HFFc6 (cell line): ENCODE results near the gene SLC22A31. TPM values are rescaled to one million over a fixed set of nuclear protein-coding genes. Genes with fewer than 3 reads are reported as not detected.

Experiments used
- DNase-seq: peaks from one replicate; pipeline ENCODE4 v3.0.0-alpha.2; 2018
- H3K27ac Mint-ChIP-seq: 2 replicates; pipeline ENCODE4 v1.8.0; 2020; ENCODE audit warnings: mild to moderate bottlenecking, mixed read lengths
- H3K27me3 Mint-ChIP-seq: 2 replicates; pipeline ENCODE4 v1.8.0; 2021; ENCODE audit warnings: mild to moderate bottlenecking, moderate library complexity, mixed read lengths; ENCODE audit not compliant: insufficient read depth
- H3K36me3 Mint-ChIP-seq: 2 replicates; pipeline ENCODE4 v1.8.0; 2021; ENCODE audit warnings: low read depth, mixed read lengths
- H3K4me1 Mint-ChIP-seq: 2 replicates; pipeline ENCODE4 v1.8.0; 2020; ENCODE audit warnings: low read depth, mixed read lengths
- H3K4me3 Mint-ChIP-seq: 2 replicates; pipeline ENCODE4 v1.8.0; 2020; ENCODE audit warnings: mild to moderate bottlenecking, moderate library complexity, mixed read lengths
- H3K9me3 Mint-ChIP-seq: 2 replicates; pipeline ENCODE4 v1.8.0; 2020; ENCODE audit warnings: mild to moderate bottlenecking, mixed read lengths
- total RNA-seq, 6 experiments: library from RNA; stranded (reverse); fragmentation: NEBNext Ultra II Directional; extraction: Animal tissue kit (Norgen Biotek cat#: 25700); gene quantifications; 2 replicates in 1 of 6; 3 replicates in 5 of 6; pipeline ENCODE4 v1.2.3, GENCODE V29; 2021
- TF ChIP-seq, protein P1 (sequence below): fragments of 200-600 bp; sonication (generic); IDR thresholded peaks from 2 replicates; pipeline ENCODE4 v1.5.0; 2021; ENCODE audit warnings: antibody characterized with exemption, mild to moderate bottlenecking

SLC22A31 gene
- total RNA-seq, 6 experiments from 2014 or later, result not detected

DNA sequence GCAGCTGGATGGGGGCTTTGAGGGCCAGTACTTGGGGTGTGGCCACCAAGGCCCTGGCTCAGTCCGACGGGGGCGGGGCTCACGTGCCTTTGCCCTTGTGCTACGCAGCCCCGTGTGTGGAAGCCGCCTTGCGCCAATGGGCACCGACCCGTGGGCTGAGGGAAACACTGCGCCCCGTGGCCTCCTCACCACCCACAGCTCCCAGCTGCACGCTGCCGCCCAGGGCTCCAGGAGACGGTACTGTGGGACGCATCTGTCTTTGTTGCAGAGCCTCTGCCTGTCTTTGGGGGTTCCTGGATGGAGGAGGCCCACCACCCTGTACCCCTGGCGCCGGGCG lies 21.2 kb downstream of the SLC22A31 start:
- no peak overlapping the region for H3K4me3 Mint-ChIP-seq
- DNase-seq, result no peak
- no peaks in the 10 kb centered on the region for H3K4me1 Mint-ChIP-seq
- TF ChIP-seq, protein P1, sequence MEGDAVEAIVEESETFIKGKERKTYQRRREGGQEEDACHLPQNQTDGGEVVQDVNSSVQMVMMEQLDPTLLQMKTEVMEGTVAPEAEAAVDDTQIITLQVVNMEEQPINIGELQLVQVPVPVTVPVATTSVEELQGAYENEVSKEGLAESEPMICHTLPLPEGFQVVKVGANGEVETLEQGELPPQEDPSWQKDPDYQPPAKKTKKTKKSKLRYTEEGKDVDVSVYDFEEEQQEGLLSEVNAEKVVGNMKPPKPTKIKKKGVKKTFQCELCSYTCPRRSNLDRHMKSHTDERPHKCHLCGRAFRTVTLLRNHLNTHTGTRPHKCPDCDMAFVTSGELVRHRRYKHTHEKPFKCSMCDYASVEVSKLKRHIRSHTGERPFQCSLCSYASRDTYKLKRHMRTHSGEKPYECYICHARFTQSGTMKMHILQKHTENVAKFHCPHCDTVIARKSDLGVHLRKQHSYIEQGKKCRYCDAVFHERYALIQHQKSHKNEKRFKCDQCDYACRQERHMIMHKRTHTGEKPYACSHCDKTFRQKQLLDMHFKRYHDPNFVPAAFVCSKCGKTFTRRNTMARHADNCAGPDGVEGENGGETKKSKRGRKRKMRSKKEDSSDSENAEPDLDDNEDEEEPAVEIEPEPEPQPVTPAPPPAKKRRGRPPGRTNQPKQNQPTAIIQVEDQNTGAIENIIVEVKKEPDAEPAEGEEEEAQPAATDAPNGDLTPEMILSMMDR, result no peak
- no peaks in the 10 kb centered on the region for H3K36me3 Mint-ChIP-seq
- no peaks in the 10 kb centered on the region for H3K9me3 Mint-ChIP-seq
- no peak overlapping the region for H3K27ac Mint-ChIP-seq
- H3K27me3 Mint-ChIP-seq, result peaks cover 2% of the 10 kb centered on the region

DNA sequence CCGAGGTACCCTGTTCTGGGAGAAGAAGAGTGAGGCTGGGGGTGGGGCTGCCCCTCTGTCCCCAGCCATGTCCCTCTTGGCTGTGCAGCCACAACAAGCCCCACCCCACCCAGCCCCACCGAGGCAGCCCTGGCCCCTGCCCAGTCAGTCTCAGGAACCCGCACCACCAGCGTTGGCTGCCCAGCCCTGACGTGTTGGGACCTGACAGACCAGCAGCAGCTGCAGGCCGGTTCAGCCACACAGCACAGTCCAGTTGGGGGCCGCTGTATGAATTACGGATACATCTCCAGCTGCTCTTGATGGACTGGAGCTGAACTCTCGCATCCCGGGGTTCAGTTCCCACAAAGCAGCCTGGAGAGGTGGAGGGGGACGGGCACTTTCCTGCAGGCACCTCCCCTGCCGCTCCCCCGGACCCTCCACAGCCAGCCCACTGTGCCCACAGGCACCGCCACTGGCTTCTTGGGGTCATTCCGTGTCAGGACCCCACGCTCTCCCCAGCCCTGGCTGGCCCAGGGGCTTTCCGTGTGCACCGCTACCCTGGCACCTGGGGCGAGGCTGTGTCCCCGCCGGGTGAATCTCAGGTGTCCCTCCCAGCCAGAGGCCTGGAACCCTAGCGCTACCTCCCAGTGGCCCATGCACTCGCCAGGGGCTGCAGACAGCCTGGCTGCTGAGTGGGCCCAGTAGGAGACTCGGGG lies 21.7 kb downstream of the SLC22A31 start:
- Mint-ChIP-seq H3K4me3 (no peak overlapping the region), H3K27ac (no peak overlapping the region), H3K27me3 (peaks cover 2% of the 10 kb centered on the region), H3K36me3 (no peaks in the 10 kb centered on the region), H3K9me3 (no peaks in the 10 kb centered on the region), H3K4me1 (no peaks in the 10 kb centered on the region)
- no peak for DNase-seq
- TF ChIP-seq, protein P1, result no peak

DNA sequence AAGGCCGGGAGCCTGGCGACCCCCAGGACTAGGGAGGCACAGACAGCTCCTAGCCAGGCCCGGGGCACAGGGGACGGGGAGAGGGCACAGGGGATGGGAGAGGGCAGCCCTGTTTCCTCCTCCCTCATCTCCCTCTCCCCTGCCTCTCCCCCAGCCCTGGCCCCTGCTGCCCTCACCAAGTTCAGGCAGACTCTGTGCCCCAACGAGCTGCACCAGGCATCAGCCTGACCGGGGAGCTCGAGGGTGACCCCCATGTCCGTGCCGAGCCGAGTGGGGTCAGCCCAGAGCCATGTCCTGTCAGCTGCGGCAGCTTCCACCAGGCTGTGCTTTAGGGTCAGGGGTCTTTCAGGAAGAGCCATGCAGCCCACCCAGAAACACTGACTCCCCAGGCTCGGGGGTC lies 22.8 kb downstream of the SLC22A31 start:
- H3K4me3 Mint-ChIP-seq, result no peak overlapping the region
- TF ChIP-seq, protein P1, result no peak
- no peaks in the 10 kb centered on the region for H3K4me1 Mint-ChIP-seq
- no peaks in the 10 kb centered on the region for H3K36me3 Mint-ChIP-seq
- peaks cover 2% of the 10 kb centered on the region for H3K27me3 Mint-ChIP-seq
- H3K9me3 Mint-ChIP-seq, result no peaks in the 10 kb centered on the region
- DNase-seq, result no peak
- no peak overlapping the region for H3K27ac Mint-ChIP-seq

DNA sequence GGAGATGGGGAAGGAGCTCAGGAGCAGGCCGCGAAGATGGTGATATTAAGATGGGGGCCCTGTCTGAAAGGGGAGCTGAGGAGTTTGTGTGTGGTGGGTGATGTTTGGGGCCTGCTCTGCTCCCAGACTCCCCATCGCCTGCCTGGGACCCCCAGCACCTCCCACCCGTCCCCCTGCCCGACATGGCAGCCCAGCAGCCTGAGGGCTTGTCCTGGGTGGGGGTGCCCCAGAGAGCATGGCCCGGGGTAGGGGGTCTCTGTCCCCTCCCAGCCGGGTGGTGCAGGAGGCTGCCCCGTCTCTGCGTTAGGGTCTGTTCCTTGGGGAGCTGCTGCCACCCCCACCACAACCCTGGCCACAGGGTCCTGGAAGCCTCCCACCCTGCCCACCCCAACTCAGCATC lies 23.6 kb downstream of the SLC22A31 start:
- no peak overlapping the region for H3K27ac Mint-ChIP-seq
- no peak for DNase-seq
- TF ChIP-seq, protein P1, result no peak
- H3K4me1 Mint-ChIP-seq, result no peaks in the 10 kb centered on the region
- no peaks in the 10 kb centered on the region for H3K9me3 Mint-ChIP-seq
- peaks cover under 1% of the 10 kb centered on the region for H3K27me3 Mint-ChIP-seq
- H3K4me3 Mint-ChIP-seq, result no peak overlapping the region
- no peaks in the 10 kb centered on the region for H3K36me3 Mint-ChIP-seq

DNA sequence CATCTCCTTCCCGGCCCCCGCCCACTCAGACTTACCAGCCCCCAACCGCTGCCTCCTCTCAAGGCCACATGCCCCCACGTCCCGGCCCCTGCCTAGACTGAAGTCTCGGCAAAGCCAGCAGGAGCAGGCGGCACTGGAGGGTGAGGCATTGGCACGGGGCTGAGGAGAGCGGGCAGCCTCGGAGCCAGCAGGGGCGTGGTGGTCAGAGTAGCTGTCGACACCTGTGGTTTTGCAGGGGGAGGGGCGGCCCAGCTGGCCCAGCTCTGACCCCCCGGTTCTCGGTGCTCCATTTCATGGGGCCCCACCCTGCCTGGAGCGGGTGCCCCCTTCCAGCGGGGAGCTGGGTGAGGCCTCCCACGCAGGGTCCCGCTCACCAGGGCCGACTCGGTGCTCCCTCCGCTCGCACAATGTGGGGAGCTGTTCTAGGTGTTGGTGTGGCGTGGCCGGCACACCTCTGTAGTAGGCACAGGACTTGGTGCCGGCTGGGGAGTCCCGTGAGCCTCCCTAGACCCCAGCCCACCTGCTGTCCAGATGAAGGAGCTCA lies 24.1 kb downstream of the SLC22A31 start:
- H3K4me3 Mint-ChIP-seq, result no peak overlapping the region
- no peak overlapping the region for H3K27ac Mint-ChIP-seq
- H3K27me3 Mint-ChIP-seq, result no peaks in the 10 kb centered on the region; the same call in 1 of the 2 replicates
- H3K4me1 Mint-ChIP-seq, result no peaks in the 10 kb centered on the region
- TF ChIP-seq, protein P1, result no peak
- no peak for DNase-seq
- no peaks in the 10 kb centered on the region for H3K36me3 Mint-ChIP-seq
- no peaks in the 10 kb centered on the region for H3K9me3 Mint-ChIP-seq
